Endothelial cell (in vitro differentiated cells): ENCODE results near the gene ZKSCAN5. TPM values are rescaled to one million over a fixed set of nuclear protein-coding genes. Genes with fewer than 3 reads are reported as not detected.

ENCODE experiments used
- DNase-seq: peaks from one replicate; pipeline ENCODE4 v3.0.0; 2021; ENCODE audit warnings: low spot score
- H3K27ac Mint-ChIP-seq: one replicate; pipeline ENCODE4 v1.8.0; 2021; ENCODE audit warnings: mixed read lengths, inconsistent platforms; ENCODE audit not compliant: unreplicated experiment
- H3K27me3 Mint-ChIP-seq: one replicate; pipeline ENCODE4 v1.8.0; 2021; ENCODE audit warnings: mild to moderate bottlenecking, moderate library complexity, mixed read lengths, inconsistent platforms; ENCODE audit not compliant: unreplicated experiment
- H3K36me3 Mint-ChIP-seq: one replicate; pipeline ENCODE4 v1.8.0; 2021; ENCODE audit warnings: mild to moderate bottlenecking, low read depth, mixed read lengths, inconsistent platforms; ENCODE audit not compliant: unreplicated experiment
- H3K4me1 Mint-ChIP-seq: one replicate; pipeline ENCODE4 v1.8.0; 2021; ENCODE audit warnings: mild to moderate bottlenecking, mixed read lengths, inconsistent platforms; ENCODE audit not compliant: unreplicated experiment
- H3K4me3 Mint-ChIP-seq: one replicate; pipeline ENCODE4 v1.8.0; 2021; ENCODE audit warnings: mild to moderate bottlenecking, mixed read lengths, inconsistent platforms; ENCODE audit not compliant: unreplicated experiment
- H3K9me3 Mint-ChIP-seq: one replicate; pipeline ENCODE4 v1.8.0; 2021; ENCODE audit warnings: mixed read lengths, inconsistent platforms; ENCODE audit not compliant: unreplicated experiment
- total RNA-seq: library from RNA; stranded (reverse); fragmentation: NEBNext Ultra II Directional; extraction: Animal tissue kit (Norgen Biotek cat#: 25700); gene quantifications from one replicate; pipeline ENCODE4 v1.2.1, GENCODE V29; 2021; ENCODE audit not compliant: unreplicated experiment
- TF ChIP-seq, protein P1 (sequence below): fragments of 200-600 bp; sonication (generic); IDR thresholded peaks from one replicate; pipeline ENCODE4 v1.5.0; 2021; ENCODE audit warnings: antibody characterized with exemption; ENCODE audit not compliant: unreplicated experiment

Gene ZKSCAN5
- total RNA-seq, 1 donor from 2014 or later, result 17.8 TPM

DNA sequence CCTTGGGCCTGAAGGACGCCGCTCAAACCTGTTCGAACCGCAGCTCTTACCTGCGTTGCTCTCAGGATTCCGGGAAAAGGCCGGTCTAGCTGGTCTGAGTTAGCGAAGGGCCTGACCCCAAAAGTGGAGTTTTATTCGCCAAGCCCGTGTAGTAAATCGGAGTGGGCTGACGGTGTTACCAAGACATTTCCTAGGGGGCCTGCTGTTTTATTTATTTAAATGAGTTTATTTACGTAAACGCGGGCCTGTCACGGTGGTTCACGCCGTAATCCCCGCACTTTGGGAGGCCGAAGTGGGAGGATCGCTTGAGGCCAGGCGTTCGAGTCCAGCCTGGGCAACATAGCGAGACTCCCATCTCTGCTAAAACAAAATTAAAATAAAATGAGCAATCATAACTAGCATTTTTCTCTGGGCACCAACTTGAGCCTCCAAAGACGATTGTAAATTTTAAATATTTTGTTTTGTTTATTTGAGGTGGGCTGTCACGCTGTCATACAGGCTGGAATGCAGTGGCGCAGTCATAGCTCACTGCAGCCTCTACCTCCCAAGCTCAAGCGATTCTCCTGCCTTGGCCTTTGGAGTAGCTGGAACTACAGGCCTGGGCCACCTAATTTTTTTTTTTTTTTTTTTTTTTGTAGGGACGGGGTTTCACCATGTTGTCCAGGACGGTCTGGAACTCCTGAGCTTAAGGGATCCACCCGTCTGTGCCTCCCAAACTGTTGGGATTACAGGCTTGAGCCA lies 54.9 kb downstream of the ZKSCAN5 start:
- Mint-ChIP-seq H3K9me3 (no peaks in the 10 kb centered on the region), H3K4me1 (peaks cover 22% of the 10 kb centered on the region), H3K36me3 (peaks cover 30% of the 10 kb centered on the region), H3K27ac (peak overlapping the region; percentile 93), H3K4me3 (peak overlapping the region; percentile 97), H3K27me3 (peaks cover 3% of the 10 kb centered on the region)
- TF ChIP-seq, protein P1, sequence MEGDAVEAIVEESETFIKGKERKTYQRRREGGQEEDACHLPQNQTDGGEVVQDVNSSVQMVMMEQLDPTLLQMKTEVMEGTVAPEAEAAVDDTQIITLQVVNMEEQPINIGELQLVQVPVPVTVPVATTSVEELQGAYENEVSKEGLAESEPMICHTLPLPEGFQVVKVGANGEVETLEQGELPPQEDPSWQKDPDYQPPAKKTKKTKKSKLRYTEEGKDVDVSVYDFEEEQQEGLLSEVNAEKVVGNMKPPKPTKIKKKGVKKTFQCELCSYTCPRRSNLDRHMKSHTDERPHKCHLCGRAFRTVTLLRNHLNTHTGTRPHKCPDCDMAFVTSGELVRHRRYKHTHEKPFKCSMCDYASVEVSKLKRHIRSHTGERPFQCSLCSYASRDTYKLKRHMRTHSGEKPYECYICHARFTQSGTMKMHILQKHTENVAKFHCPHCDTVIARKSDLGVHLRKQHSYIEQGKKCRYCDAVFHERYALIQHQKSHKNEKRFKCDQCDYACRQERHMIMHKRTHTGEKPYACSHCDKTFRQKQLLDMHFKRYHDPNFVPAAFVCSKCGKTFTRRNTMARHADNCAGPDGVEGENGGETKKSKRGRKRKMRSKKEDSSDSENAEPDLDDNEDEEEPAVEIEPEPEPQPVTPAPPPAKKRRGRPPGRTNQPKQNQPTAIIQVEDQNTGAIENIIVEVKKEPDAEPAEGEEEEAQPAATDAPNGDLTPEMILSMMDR, result no peak
- DNase-seq, result no peak

DNA sequence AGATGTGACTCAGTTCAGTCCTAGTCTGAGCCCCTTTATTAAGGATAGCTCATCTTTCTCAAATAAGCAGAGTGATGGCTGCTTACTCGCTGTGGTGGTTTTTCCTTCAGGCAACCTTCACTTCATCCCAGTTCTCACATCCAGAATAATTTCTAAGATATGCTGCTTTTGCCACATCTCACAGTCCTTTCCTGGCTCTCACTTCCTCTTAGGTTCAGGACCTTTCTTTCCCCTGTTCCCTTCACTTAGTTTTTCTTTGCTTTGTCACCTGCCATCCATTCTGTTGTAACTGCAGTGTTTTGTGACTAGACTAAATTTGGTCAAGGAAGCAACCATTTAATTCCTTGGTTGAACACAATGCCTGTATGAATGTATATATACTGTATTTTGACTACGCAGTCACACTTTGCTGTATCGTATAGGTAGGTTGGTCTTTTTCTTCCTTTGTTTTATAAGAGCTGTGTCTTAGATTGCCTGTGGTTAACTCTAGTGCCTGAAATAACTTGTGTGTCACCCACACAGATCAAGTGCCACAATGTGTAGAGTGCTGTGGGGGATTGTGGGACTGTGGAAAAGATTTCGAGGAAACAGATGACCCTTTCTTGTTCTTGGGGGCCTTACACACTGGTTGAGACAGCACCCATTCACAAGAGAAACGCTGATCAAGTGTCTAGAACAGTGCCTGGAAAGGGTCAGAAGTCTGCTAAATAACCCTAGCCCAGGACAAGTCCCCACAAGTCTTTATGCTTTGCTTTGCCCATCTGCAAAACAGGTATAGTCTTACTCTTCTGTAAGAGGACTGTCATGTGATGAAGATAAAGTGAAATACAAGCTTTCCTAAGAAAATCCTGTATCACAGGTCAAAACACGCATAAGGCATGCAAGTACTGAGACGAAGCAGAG lies 56.6 kb downstream of the ZKSCAN5 start:
- peak overlapping the region; percentile 20 for H3K27ac Mint-ChIP-seq
- H3K9me3 Mint-ChIP-seq, result no peaks in the 10 kb centered on the region
- peaks cover 39% of the 10 kb centered on the region for H3K36me3 Mint-ChIP-seq
- peaks cover 3% of the 10 kb centered on the region for H3K27me3 Mint-ChIP-seq
- peak overlapping the region; percentile 81 for H3K4me3 Mint-ChIP-seq
- TF ChIP-seq, protein P1, result no peak
- no peak for DNase-seq
- peaks cover 22% of the 10 kb centered on the region for H3K4me1 Mint-ChIP-seq

DNA sequence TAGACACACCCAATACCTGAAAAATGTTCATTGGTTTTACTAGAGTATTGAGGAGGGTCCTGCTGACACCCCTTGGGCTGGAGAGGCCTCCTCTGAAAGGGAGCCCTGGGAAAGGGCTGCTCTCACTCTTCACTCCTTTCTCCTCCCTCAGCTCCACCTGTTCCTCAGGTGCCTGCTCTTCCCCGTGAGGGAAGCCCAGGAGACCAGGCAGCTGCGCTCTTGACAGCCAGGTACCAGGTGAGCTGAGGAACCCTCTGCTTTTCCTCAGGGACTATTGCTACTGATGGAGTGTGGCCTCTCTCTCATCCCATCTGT lies 57.2 kb downstream of the ZKSCAN5 start:
- Mint-ChIP-seq H3K36me3 (peaks cover 39% of the 10 kb centered on the region), H3K9me3 (no peaks in the 10 kb centered on the region), H3K4me1 (peaks cover 22% of the 10 kb centered on the region), H3K27me3 (peaks cover 3% of the 10 kb centered on the region), H3K27ac (no peak overlapping the region), H3K4me3 (no peak overlapping the region)
- DNase-seq, result no peak
- TF ChIP-seq, protein P1, result no peak

DNA sequence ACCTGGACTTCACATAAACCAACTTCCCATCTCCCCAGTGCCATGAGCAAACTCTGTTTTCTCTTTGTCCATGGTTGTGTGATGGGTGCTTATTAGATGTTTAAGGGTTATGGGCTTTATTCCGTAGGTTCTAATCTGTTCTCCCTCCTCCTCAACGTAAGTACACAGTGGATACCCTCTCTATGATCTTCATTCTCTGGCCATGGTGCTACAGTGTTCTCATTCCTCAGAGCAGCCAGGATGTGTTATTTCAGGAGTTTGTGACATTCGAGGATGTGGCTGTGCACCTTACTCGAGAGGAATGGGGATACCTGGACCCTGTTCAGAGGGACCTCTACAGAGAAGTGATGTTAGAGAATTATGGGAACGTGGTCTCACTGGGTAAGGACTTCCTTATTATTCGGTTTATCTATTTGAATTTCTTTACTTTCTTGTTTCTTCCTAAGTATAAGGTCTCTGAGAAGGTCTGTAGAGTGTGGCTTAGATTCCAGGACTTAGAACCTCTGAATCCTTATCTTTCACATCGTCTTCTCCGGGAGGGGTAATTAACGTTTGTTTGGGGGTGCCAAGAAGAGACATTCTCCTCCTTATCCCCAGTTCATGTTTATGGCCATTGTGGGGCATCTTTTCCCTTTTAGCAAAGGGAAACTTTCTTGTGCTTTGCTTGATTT lies 57.8 kb downstream of the ZKSCAN5 start:
- H3K27me3 Mint-ChIP-seq, result peaks cover 3% of the 10 kb centered on the region
- DNase-seq, result no peak
- H3K4me3 Mint-ChIP-seq, result peak overlapping the region; percentile 43
- peaks cover 39% of the 10 kb centered on the region for H3K36me3 Mint-ChIP-seq
- H3K9me3 Mint-ChIP-seq, result no peaks in the 10 kb centered on the region
- TF ChIP-seq, protein P1, result no peak
- peaks cover 19% of the 10 kb centered on the region for H3K4me1 Mint-ChIP-seq
- no peak overlapping the region for H3K27ac Mint-ChIP-seq
